ENCODE measurements around the gene DNAJC9. TPM values are rescaled to one million over a fixed set of nuclear protein-coding genes. Genes with fewer than 3 reads are reported as not detected.

Gene DNAJC9, protein sequence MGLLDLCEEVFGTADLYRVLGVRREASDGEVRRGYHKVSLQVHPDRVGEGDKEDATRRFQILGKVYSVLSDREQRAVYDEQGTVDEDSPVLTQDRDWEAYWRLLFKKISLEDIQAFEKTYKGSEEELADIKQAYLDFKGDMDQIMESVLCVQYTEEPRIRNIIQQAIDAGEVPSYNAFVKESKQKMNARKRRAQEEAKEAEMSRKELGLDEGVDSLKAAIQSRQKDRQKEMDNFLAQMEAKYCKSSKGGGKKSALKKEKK
- 15.3 and 15.4 TPM in 2 replicates for total RNA-seq

GRCh38 chr10:73246646-73247508, at the start of gene DNAJC9:
DNAJC9 (minus strand) TSS chr10:73247255; CDS start chr10:73247189, 66 bp downstream.

DNA sequence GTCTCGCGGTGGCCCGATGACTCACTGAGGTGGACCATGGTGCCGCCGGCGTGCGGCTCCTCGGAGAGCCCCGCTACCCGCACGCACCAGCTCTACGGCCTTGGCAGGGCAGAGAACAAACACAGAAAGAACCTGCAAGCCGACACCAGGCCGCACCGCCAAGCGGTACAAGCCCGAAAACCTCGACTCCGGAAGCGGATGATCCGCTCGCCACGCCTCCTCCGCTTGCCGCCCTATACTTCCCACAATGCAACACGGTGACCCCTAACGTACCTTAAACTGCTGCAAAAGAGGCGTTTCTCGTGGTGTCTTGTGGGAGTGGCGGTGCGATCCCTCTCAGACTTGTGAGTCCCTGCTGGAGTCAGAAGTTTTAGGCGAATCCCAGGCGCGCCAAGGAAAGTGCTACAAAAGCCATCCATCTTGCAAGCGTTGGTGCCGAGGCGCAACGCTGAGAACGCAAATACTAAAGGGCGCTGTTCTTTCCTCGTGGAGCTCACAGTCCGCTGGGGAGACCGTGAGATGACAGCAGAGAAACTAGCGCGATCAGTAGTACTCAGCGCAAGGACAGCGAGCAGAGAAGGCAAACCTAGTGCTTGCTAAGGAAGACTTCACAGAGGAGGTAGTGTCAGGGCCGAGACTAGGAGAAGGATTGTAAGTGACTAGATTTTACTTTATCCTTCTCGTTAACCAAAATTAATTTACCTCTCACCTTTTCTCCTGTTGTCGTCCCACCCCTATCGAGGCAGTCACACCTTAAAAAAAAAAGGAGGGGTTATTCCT, 5.6 kb upstream of the DNAJC9 start, which contains the start of gene MRPS16:
Gene MRPS16, minus strand, starts transcription at position 200 of the 780 bp plus-strand sequence. Its CDS starts 162 bp downstream, at position 38.

Other genes starting within 250 kb of the DNAJC9 start
- 457 and 753 TPM in 2 replicates for gene P4HA1, start 150.4 kb downstream of the DNAJC9 start, total RNA-seq
- gene NUDT13, start 136.8 kb downstream of the DNAJC9 start, total RNA-seq: 1.1 and 1.6 TPM in 2 replicates
- 19.8 and 21.4 TPM in 2 replicates for gene ECD, start 79.2 kb downstream of the DNAJC9 start, total RNA-seq
- gene FAM149B1, start 79.1 kb downstream of the DNAJC9 start, total RNA-seq: 42.3 and 44.6 TPM in 2 replicates
- gene MRPS16, start 5.4 kb upstream of the DNAJC9 start, total RNA-seq: 43.9 and 50.1 TPM in 2 replicates
- gene CFAP70, start 111.6 kb upstream of the DNAJC9 start, total RNA-seq: 1.2 TPM in 2 replicates
- 90.1 and 105 TPM in 2 replicates for gene ANXA7, start 166.8 kb upstream of the DNAJC9 start, total RNA-seq
- gene MSS51, start 186.3 kb upstream of the DNAJC9 start, total RNA-seq: 2.1 and 2.2 TPM in 2 replicates
- gene PPP3CB, start 248.8 kb upstream of the DNAJC9 start, total RNA-seq: 48.5 and 59.4 TPM in 2 replicates

All from smooth muscle cell of the pulmonary artery (primary cell).